ENCODE measurements around the gene RBMS1. TPM values are rescaled to one million over a fixed set of nuclear protein-coding genes. Genes with fewer than 3 reads are reported as not detected.
"Not testable (repeated sequence)": the region's sequence is repeated elsewhere in the genome, so short reads cannot be mapped to it uniquely, and the experiment has no call there.

RBMS1 gene
- total and polyA plus RNA-seq, 2 of the 13 experiments (the other 11 are each of a cell fraction or from before 2014, with no cell fraction given): 55.5 to 110 TPM

GRCh38 chr2:160442603-160443002 is 51.0 kb downstream of the RBMS1 start (continued):
- TF ChIP-seq ZNF33B (CRISPR knock-in tag; IDR thresholded peaks at IDR 0.05): no peak
- TF ChIP-seq, protein P1, sequence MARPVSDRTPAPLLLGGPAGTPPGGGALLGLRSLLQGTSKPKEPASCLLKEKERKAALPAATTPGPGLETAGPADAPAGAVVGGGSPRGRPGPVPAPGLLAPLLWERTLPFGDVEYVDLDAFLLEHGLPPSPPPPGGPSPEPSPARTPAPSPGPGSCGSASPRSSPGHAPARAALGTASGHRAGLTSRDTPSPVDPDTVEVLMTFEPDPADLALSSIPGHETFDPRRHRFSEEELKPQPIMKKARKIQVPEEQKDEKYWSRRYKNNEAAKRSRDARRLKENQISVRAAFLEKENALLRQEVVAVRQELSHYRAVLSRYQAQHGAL (CRISPR knock-in tag; IDR thresholded peaks at IDR 0.05; ENCODE audit: not compliant biosample characterization): no peak

GRCh38 chr2:160440888-160441287 is 52.7 kb downstream of the RBMS1 start:
- H4K20me1 ChIP-seq (ENCODE audit: insufficient read depth, low read length): no peaks in the 10 kb centered on the region
- H3K4me1 ChIP-seq (ENCODE audit: insufficient read depth, low read length): no peaks in the 10 kb centered on the region
- H3K27ac ChIP-seq (ENCODE audit: extremely low read length, insufficient read depth, low read length): no peak overlapping the region
- 84% methylated on average over 2 of the region's 2 CpGs for WGBS (ENCODE audit: low lambda C conversion rate)
- H3K4me3 ChIP-seq (replicated peaks in 1 of 3; ENCODE audit: insufficient read depth in 1 of 3, low read depth in 2 of 3, low read length in 3 of 3): no peak overlapping the region
- no peak for DNase-seq (ENCODE audit: low spot score)
- no peak overlapping the region for H3K9ac ChIP-seq (ENCODE audit: insufficient read depth, low read depth, low read length)
- ChIA-PET CTCF (ENCODE audit: low intra/inter-chr PET ratio, low total read pairs) (no interaction called here), POLR2A (no interaction called here)
- no TSS peak for BruUV-seq (replicated peaks)
- no peak for ATAC-seq
- no peaks in the 10 kb centered on the region for H3K27me3 ChIP-seq (ENCODE audit: control insufficient read depth in 1 of 2, insufficient read depth in 2 of 2, low read length in 2 of 2)
- H3K9me3 ChIP-seq (ENCODE audit: low read length): no peaks in the 10 kb centered on the region
- H2AFZ ChIP-seq (ENCODE audit: low read length): no peak overlapping the region
- peaks cover 7% of the 10 kb centered on the region for H3K79me2 ChIP-seq (ENCODE audit: insufficient read depth, low read length)
- H3K36me3 ChIP-seq (replicated peaks in 1 of 2; ENCODE audit: control insufficient read depth in 1 of 2, insufficient read depth in 2 of 2, low read length in 2 of 2): no peaks in the 10 kb centered on the region
- TF ChIP-seq PAF1 (CRISPR knock-in tag; IDR thresholded peaks at IDR 0.05) (no peak), MAFF (IDR thresholded peaks at IDR 0.05; ENCODE audit: low read depth, low read length) (0 out of 2 replicates have a peak, but pooled peaks have one; percentile 17), MBD4 (IDR thresholded peaks at IDR 0.05; ENCODE audit: borderline replicate concordance, low read length) (no peak), MLX (CRISPR knock-in tag; IDR thresholded peaks at IDR 0.05) (no peak), ZNF530 (CRISPR knock-in tag; IDR thresholded peaks at IDR 0.05; ENCODE audit: low read depth) (no peak), MAFK (conservative IDR thresholded peaks at IDR 0.05 in 1 of 2, IDR thresholded peaks at IDR 0.05 in 1 of 2; ENCODE audit: low read length in 2 of 2) (0 out of 4 replicates have a peak, but pooled peaks of 1 of the 2 experiments have one; percentile 8), ZNF431 (CRISPR knock-in tag; IDR thresholded peaks at IDR 0.05; ENCODE audit: borderline replicate concordance, low read depth) (no peak)
- no peak overlapping the region for H3K4me2 ChIP-seq (ENCODE audit: low read depth, low read length)
- FAIRE-seq: no peak
- intact Hi-C loops (cut with micrococcal nuclease; ENCODE audit: unreplicated experiment): no loop called here
- in situ Hi-C loops (cut with HindIII; ENCODE audit: extremely low pct_ligation_motif_present, low pct_unique_long_range_greater_than_20kb): no loop called here

DNA sequence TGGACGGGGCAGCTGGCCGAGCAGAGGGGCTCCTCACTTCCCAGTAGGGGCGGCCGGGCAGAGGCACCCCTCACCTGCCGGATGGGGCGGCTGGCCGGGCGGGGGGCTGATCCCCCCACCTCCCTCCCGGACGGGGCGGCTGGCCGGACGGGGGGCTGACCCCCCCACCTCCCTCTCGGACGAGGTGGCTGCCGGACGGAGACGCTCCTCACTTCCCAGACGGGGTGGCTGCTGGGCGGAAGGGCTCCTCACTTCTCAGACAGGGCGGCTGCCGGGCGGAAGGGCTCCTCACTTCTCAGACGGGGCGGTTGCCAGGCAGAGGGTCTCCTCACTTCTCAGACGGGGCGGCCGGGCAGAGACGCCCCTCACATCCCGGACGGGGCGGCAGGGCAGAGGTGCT is 54.6 kb downstream of the RBMS1 start:
- in situ Hi-C loops (cut with HindIII; ENCODE audit: extremely low pct_ligation_motif_present, low pct_unique_long_range_greater_than_20kb); CTCF ChIA-PET (ENCODE audit: low intra/inter-chr PET ratio, low total read pairs); H4K20me1 ChIP-seq (ENCODE audit: insufficient read depth, low read length); intact Hi-C loops (cut with micrococcal nuclease; ENCODE audit: unreplicated experiment); H3K79me2 ChIP-seq (ENCODE audit: insufficient read depth, low read length); DNase-seq (ENCODE audit: low spot score); H3K36me3 ChIP-seq (replicated peaks in 1 of 2; ENCODE audit: control insufficient read depth in 1 of 2, insufficient read depth in 2 of 2, low read length in 2 of 2); POLR2A ChIA-PET; H3K4me3 ChIP-seq (replicated peaks in 1 of 3; ENCODE audit: insufficient read depth in 1 of 3, low read depth in 2 of 3, low read length in 3 of 3); H3K27me3 ChIP-seq (ENCODE audit: control insufficient read depth in 1 of 2, insufficient read depth in 2 of 2, low read length in 2 of 2); H3K9me3 ChIP-seq (ENCODE audit: low read length); ATAC-seq; FAIRE-seq; H2AFZ ChIP-seq (ENCODE audit: low read length); BruUV-seq (replicated peaks); H3K27ac ChIP-seq (ENCODE audit: extremely low read length, insufficient read depth, low read length); H3K4me2 ChIP-seq (ENCODE audit: low read depth, low read length); H3K9ac ChIP-seq (ENCODE audit: insufficient read depth, low read depth, low read length): not testable (repeated sequence)
- WGBS (ENCODE audit: low lambda C conversion rate): no CpG with 5 or more reads among the region's 32 CpGs
- H3K4me1 ChIP-seq (ENCODE audit: insufficient read depth, low read length): peaks cover 11% of the 10 kb centered on the region

Data from HepG2 (cell line).